Heart right ventricle (tissue), 16 donors: ENCODE measurements around the gene ITGA8. TPM values are rescaled to one million over a fixed set of nuclear protein-coding genes. Genes with fewer than 3 reads are reported as not detected.

Experiments
- ATAC-seq, 8 donors: fragments of 200-7000 bp; cut with Tn5 transposase; one replicate each; pipeline ENCODE4 v1.9.1; 2020; ENCODE audit warnings: mild to moderate bottlenecking in 8 of 8, moderate library complexity in 8 of 8, moderate number of reproducible peaks in 1 of 8
- DNase-seq, 2 donors: peaks; one replicate each; pipeline ENCODE4 v3.0.0-alpha.2; 2020
- H3K27ac ChIP-seq, 10 donors: fragments of 200-600 bp; sonication (generic) in 2 of 10; one replicate each; pipeline versions ENCODE4 v1.5.0 to v1.8.0; 2020 to 2022; ENCODE audit warnings: mild to moderate bottlenecking in 3 of 10
- H3K27me3 ChIP-seq, 7 donors: fragments of 200-600 bp; one replicate each; pipeline ENCODE4 v1.8.0; 2021 to 2022; ENCODE audit warnings: mild to moderate bottlenecking in 2 of 7
- H3K36me3 ChIP-seq, 9 donors: fragments of 200-600 bp; sonication (generic) in 1 of 9; one replicate each; pipeline versions ENCODE4 v1.5.0 to v1.8.0; 2020 to 2022; ENCODE audit warnings: mild to moderate bottlenecking in 2 of 9
- H3K4me1 ChIP-seq, 9 donors: fragments of 200-600 bp; sonication (generic) in 1 of 9; one replicate each; pipeline versions ENCODE4 v1.5.0 to v1.8.0; 2020 to 2022; ENCODE audit warnings: mild to moderate bottlenecking in 4 of 9
- H3K4me3 ChIP-seq, 10 donors: fragments of 200-600 bp; sonication (generic) in 2 of 10; one replicate each; pipeline versions ENCODE4 v1.5.0 to v1.8.0; 2020 to 2022; ENCODE audit warnings: mild to moderate bottlenecking in 7 of 10, moderate library complexity in 2 of 10
- H3K9me3 ChIP-seq, 11 donors: fragments of 200-600 bp in 10 of 11; sonication (generic) in 2 of 11; one replicate each; pipeline versions ENCODE4 v1.5.0 to v1.8.0; 2013 to 2022; ENCODE audit warnings: mild to moderate bottlenecking in 2 of 11, control low read depth in 1 of 11, moderate library complexity in 1 of 11
- WGBS, 2 donors: extraction: QIAGEN DNeasy Blood & Tissue Kit; methylation state at CpG; one replicate each; pipeline ENCODE4 v1.1.7; 2013; ENCODE audit warnings: inconsistent platforms in 1 of 2; 5-methylcytosine and 5-hydroxymethylcytosine counted together
- intact Hi-C, 10 donors: fragments of 100-400 bp; cut with DNase I; formaldehyde crosslinking; loops; one replicate each; pipeline versions ENCODE4 v1.11.1 to v1.14.2; 2022
- polyA plus RNA-seq, 2 donors: library from polyadenylated mRNA; stranded (reverse); fragments of 200-250 nt; gene quantifications; one replicate each; pipeline ENCODE4 v1.2.3, GENCODE V29; 2013
- total RNA-seq, 10 donors: library from RNA; stranded (reverse); fragmentation: NEBNext Ultra II Directional in 3 of 10; extraction: Animal tissue kit (Norgen Biotek cat#: 25700) in 3 of 10; gene quantifications; one replicate each; pipeline versions ENCODE4 v1.2.1 to v1.2.4, GENCODE V29; 2021 to 2023
- TF ChIP-seq, protein P1 (sequence below), 9 donors: fragments of 200-600 bp; sonication (generic) in 2 of 9; IDR thresholded peaks; one replicate each; pipeline versions ENCODE4 v1.5.0 to v1.8.0; 2021 to 2022; ENCODE audit warnings: antibody characterized with exemption in 9 of 9, mild to moderate bottlenecking in 5 of 9, moderate library complexity in 1 of 9
- donor health status: Arrhythmogenic right ventricular cardiomyopathy.
- donor health status: ischemic (EF 13 %, LVEDD 7.1; RV severe dilation, severe dysfunction).
- donor health status: healthy with polysubstance abuse.
- donor health status: DM: no; HTN: yes; CAD: no.
- donor health status: DM: no; HTN: no; CAD: no.
- donor health status: ischemic (EF 25% LVEDD 6.9; RV normal size, moderate dysfunction).
- donor health status: ischemic (EF 25% LVEDD 5.7; RV mildly dilated, moderate dysfunction).
- donor health status: healthy.
- donor health status: DM: yes; HTN: yes; CAD: no.
- donor health status: Ischemic cardiomyopathy.
- donor health status: ischemic (EF 35%, LVEDD 5.7; RV mildly dilated, moderate dysfunction).
- donor health status: nonischemic (EF 11% LVEDD 7.7; RV severe dilation, severe dysfunction).
- donor health status: DM: yes; HTN: yes; CAD: no.
- donor health status: PGD.
- donor health status: ischemic (EF 29% LVEDD 5.4; RV normal size, mild dysfunction).
- donor health status: nonischemic (EF 23%, LVEDD 6.1; RV moderate dilation, normal function).

Gene ITGA8
- total and polyA plus RNA-seq, 12 donors, result 0.62 to 4.2 (median 2.1) TPM

GRCh38 chr10:15472431-15473395 is 247.0 kb downstream of the ITGA8 start:
- Histone ChIP-seq H3K36me3 (no peaks in the 10 kb centered on the region), H3K27ac (no peak overlapping the region), H3K4me1 (peaks cover 0 to 22% (median 12%) of the 10 kb centered on the region in 9 donors), H3K9me3 (peaks cover 0 to 3% (median 0%) of the 10 kb centered on the region in 11 donors), H3K4me3 (no peak overlapping the region), H3K27me3 (peaks cover 0 to 4% (median 0%) of the 10 kb centered on the region in 7 donors)
- intact Hi-C loops, result loop anchor here in 1 of 10 donors (10.0 kb wide), 1 partner anchor 92 kb away; no protein-coding TSS in a partner anchor
- ATAC-seq, result peak in 6 of 8 donors; percentile 24 to 54 (median 42)
- WGBS, 2 donors, result 21 to 28% methylated on average over 16 of the region's 16 CpGs
- DNase-seq, result peak in 1 of 2 donors; percentile 5
- TF ChIP-seq, protein P1, sequence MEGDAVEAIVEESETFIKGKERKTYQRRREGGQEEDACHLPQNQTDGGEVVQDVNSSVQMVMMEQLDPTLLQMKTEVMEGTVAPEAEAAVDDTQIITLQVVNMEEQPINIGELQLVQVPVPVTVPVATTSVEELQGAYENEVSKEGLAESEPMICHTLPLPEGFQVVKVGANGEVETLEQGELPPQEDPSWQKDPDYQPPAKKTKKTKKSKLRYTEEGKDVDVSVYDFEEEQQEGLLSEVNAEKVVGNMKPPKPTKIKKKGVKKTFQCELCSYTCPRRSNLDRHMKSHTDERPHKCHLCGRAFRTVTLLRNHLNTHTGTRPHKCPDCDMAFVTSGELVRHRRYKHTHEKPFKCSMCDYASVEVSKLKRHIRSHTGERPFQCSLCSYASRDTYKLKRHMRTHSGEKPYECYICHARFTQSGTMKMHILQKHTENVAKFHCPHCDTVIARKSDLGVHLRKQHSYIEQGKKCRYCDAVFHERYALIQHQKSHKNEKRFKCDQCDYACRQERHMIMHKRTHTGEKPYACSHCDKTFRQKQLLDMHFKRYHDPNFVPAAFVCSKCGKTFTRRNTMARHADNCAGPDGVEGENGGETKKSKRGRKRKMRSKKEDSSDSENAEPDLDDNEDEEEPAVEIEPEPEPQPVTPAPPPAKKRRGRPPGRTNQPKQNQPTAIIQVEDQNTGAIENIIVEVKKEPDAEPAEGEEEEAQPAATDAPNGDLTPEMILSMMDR (IDR thresholded peaks at IDR 0.05), result no peak

- Histone ChIP-seq H3K36me3 (no peaks in the 10 kb centered on the region), H3K27ac (no peak overlapping the region), H3K4me1 (peaks cover 0 to 22% (median 12%) of the 10 kb centered on the region in 9 donors), H3K9me3 (peaks cover 0 to 3% (median 0%) of the 10 kb centered on the region in 11 donors), H3K4me3 (no peak overlapping the region), H3K27me3 (peaks cover 0 to 4% (median 0%) of the 10 kb centered on the region in 7 donors)
- TF ChIP-seq, protein P1 (IDR thresholded peaks at IDR 0.05), result no peak
- no peak for DNase-seq
- WGBS, 2 donors, result 37 to 43% methylated on average over 6 of the region's 6 CpGs
- ATAC-seq, result peak in 7 of 8 donors; percentile 17 to 67 (median 46)
- intact Hi-C loops, result loop anchor here in 1 of 10 donors (10.0 kb wide), 1 partner anchor 93 kb away; no protein-coding TSS in a partner anchor
These were observed 247.7 kb downstream of the ITGA8 start for GRCh38 chr10:15472008-15472407.

GRCh38 chr10:15469111-15469510 is 250.6 kb downstream of the ITGA8 start:
- H3K27ac ChIP-seq, result no peak overlapping the region
- intact Hi-C loops, result no loop called here
- no peak for DNase-seq

GRCh38 chr10:15464381-15464780 is 255.3 kb downstream of the ITGA8 start:
- no peak for ATAC-seq
- no peaks in the 10 kb centered on the region for H3K27me3 ChIP-seq
- peaks cover 0 to 19% (median 0%) of the 10 kb centered on the region in 11 donors for H3K9me3 ChIP-seq
- no peak overlapping the region for H3K27ac ChIP-seq
- TF ChIP-seq, protein P1 (IDR thresholded peaks at IDR 0.05), result no peak
- no peak for DNase-seq
- WGBS, 2 donors, result 53 to 60% methylated on average over 3 of the region's 3 CpGs
- H3K36me3 ChIP-seq, result no peaks in the 10 kb centered on the region
- peaks cover 0 to 10% (median 0%) of the 10 kb centered on the region in 9 donors for H3K4me1 ChIP-seq
- no peak overlapping the region for H3K4me3 ChIP-seq
- intact Hi-C loops, result no loop called here

More at GRCh38 chr10:15469111-15469510, 250.6 kb downstream of the ITGA8 start:
- TF ChIP-seq, protein P1 (IDR thresholded peaks at IDR 0.05), result no peak
- WGBS, 2 donors, result 94 to 97% methylated on average over 5 of the region's 5 CpGs
- Histone ChIP-seq H3K27me3 (peaks cover 0 to 4% (median 0%) of the 10 kb centered on the region in 7 donors), H3K36me3 (no peaks in the 10 kb centered on the region), H3K9me3 (peaks cover 0 to 2% (median 0%) of the 10 kb centered on the region in 11 donors), H3K4me1 (peaks cover 0 to 22% (median 12%) of the 10 kb centered on the region in 9 donors), H3K4me3 (no peak overlapping the region)
- no peak for ATAC-seq
